GM19397 (cell line): ENCODE results near the gene BCAS1.

Experiments used
- ATAC-seq: cut with Tn5 transposase; IDR thresholded peaks from one replicate; pipeline ENCODE4 v1.9.1; 2021; ENCODE audit warnings: mild to moderate bottlenecking, moderate library complexity; ENCODE audit not compliant: unreplicated experiment

The BCAS1 gene

GRCh38 chr20:53947501-53948195 is 122.7 kb downstream of the BCAS1 start:
- no peak for ATAC-seq

GRCh38 chr20:53946106-53946505 is 124.3 kb downstream of the BCAS1 start:
- ATAC-seq, result no peak

- ATAC-seq, result no peak
Measured at GRCh38 chr20:53945478-53945877, 124.9 kb downstream of the BCAS1 start.

- ATAC-seq, result no peak
Measured at GRCh38 chr20:53944796-53945195, 125.6 kb downstream of the BCAS1 start.

- ATAC-seq, result no peak
Measured at GRCh38 chr20:53943522-53944291, 126.7 kb downstream of the BCAS1 start.

GRCh38 chr20:53942973-53943372 is 127.4 kb downstream of the BCAS1 start:
- ATAC-seq, result no peak

- no peak for ATAC-seq
Measured at GRCh38 chr20:53942472-53942816, 128.0 kb downstream of the BCAS1 start.

GRCh38 chr20:53941680-53942471 is 128.5 kb downstream of the BCAS1 start:
- ATAC-seq, result no peak

GRCh38 chr20:53940907-53941545 is 129.4 kb downstream of the BCAS1 start:
- ATAC-seq, result no peak

GRCh38 chr20:53940360-53940702 is 130.1 kb downstream of the BCAS1 start:
- no peak for ATAC-seq

GRCh38 chr20:53939572-53940359 is 130.6 kb downstream of the BCAS1 start:
- ATAC-seq, result peak; percentile 71

GRCh38 chr20:53939190-53939571 is 131.2 kb downstream of the BCAS1 start:
- ATAC-seq, result no peak

- no peak for ATAC-seq
Measured at GRCh38 chr20:53938739-53939138, 131.7 kb downstream of the BCAS1 start.

- ATAC-seq, result no peak
Measured at GRCh38 chr20:53937929-53938367, 132.4 kb downstream of the BCAS1 start.

GRCh38 chr20:53937339-53937741 is 133.1 kb downstream of the BCAS1 start:
- no peak for ATAC-seq

GRCh38 chr20:53935344-53936084 is 134.9 kb downstream of the BCAS1 start:
- no peak for ATAC-seq

GRCh38 chr20:53934421-53935343 is 135.7 kb downstream of the BCAS1 start:
- ATAC-seq, result no peak

- ATAC-seq, result no peak
Measured at GRCh38 chr20:53933232-53933846, 137.1 kb downstream of the BCAS1 start.
